GM12892 (cell line): Measurements from ENCODE around the gene SLC9A9.

Experiments
- POLR2A ChIP-seq: IDR thresholded peaks from 2 replicates; pipeline ENCODE4 v1.6.1; 2011; ENCODE audit warnings: low read depth, low read length, control low read depth
- POLR2AphosphoS5 ChIP-seq: IDR thresholded peaks from 2 replicates; pipeline ENCODE4 v1.6.1; 2011; ENCODE audit warnings: low read depth, low read length, control low read depth

- TF ChIP-seq POLR2A: no peak
- no peak for TF ChIP-seq POLR2AphosphoS5
Observed at GRCh38 chr3:143402602-143403001, 445.7 kb downstream of the SLC9A9 start.
